22Rv1 (cell line): ENCODE measurements around the gene DPH3.
"Not testable (repeated sequence)": the region's sequence is repeated elsewhere in the genome, so short reads cannot be mapped to it uniquely, and the experiment has no call there.

Experiments
- CTCF ChIP-seq: fragments of 450-650 bp; IDR thresholded peaks from 2 replicates; pipeline ENCODE4 v1.5.1; 2017; ENCODE audit warnings: mild to moderate bottlenecking
- ZFX ChIP-seq: fragments of 450-650 bp; IDR thresholded peaks from 2 replicates; pipeline ENCODE4 v1.6.1; 2017; ENCODE audit warnings: antibody characterized with exemption, borderline replicate concordance

GRCh38 chr3:16310486-16310885 lies 45.7 kb upstream of the DPH3 start:
- not testable (repeated sequence) for TF ChIP-seq CTCF, ZFX
